Posterior cingulate gyrus (tissue), 11 donors: ENCODE measurements around the gene LRRC70.

Experiments
- DNase-seq, 10 donors: peaks; one replicate each; pipeline versions ENCODE4 v3.0.0 to v3.0.0-alpha.2; 2020 to 2021; ENCODE audit warnings: mixed read lengths in 3 of 10
- intact Hi-C: fragments of 100-400 bp; cut with DNase I; formaldehyde crosslinking; loops from one replicate; pipeline ENCODE4 v1.15.1; 2023

The LRRC70 gene

DNA sequence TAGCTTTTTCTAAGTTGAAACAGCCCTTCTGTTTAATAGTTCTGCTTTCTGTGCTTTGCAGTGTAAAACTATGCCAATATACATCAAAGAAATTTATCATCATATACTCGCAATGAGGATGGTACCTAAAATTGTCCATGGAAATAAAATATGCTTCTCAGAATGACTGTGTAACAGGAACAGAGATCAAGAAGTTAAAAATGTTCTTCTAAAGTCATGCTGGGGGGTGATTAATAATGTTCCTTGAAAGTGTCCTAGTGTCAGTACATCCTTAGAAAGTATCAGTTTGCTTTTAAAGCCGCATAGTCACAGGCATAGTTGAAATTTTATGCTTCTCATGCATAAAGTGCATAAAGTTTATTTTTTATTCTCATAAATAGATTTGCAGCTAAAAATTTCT lies 4.0 kb upstream of the LRRC70 start:
- no peak for DNase-seq

DNA sequence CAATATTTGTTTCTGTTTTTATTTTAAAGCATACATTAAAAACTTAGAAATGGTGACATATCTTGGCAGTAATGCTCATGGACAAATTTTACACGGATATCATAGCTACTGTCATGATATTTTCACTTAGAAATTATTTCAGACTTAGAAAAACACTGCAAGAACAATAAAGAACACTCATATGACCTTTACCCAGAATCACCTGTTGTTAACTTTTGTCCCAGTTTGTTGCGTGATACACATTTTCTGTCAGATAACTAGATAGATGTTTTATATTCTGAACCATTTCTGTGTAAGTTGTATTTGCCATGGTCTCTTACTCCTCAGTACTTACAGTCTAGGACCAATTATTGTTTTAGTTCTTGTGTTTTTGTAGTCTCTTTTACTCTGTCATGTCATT lies 3.6 kb upstream of the LRRC70 start:
- DNase-seq = no peak
- intact Hi-C loops = no loop called here

More for the DNA sequence above, 4.0 kb upstream of the LRRC70 start:
- intact Hi-C loops = no loop called here

- DNase-seq = no peak
- intact Hi-C loops = no loop called here
These were observed 3.1 kb upstream of the LRRC70 start for GRCh38 chr5:62575489-62575888.

- intact Hi-C loops = no loop called here
- DNase-seq = no peak
These were observed 1.9 kb upstream of the LRRC70 start for GRCh38 chr5:62576570-62577170.

DNA sequence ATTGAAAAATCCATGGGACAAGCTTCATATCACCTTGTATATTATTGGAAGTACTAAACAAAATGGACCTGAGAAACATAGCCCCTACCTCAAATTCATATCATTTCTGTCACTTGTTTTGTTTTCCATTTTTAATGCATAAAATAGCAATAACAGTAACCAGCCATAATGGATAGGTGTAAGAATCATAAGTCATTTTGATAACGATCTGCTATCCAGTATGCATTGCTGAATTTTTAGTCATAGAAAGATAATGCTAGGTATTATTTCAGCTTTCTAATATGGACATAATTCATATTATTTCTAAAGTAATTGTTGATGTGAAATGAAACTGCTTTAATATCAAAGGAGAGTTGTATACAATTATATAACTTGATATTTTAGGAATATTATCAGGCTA lies 1.1 kb upstream of the LRRC70 start:
- no peak for DNase-seq
- intact Hi-C loops = no loop called here

- intact Hi-C loops = no loop called here
- DNase-seq = no peak
These were observed 1.1 kb downstream of the LRRC70 start for GRCh38 chr5:62579761-62580160.

DNA sequence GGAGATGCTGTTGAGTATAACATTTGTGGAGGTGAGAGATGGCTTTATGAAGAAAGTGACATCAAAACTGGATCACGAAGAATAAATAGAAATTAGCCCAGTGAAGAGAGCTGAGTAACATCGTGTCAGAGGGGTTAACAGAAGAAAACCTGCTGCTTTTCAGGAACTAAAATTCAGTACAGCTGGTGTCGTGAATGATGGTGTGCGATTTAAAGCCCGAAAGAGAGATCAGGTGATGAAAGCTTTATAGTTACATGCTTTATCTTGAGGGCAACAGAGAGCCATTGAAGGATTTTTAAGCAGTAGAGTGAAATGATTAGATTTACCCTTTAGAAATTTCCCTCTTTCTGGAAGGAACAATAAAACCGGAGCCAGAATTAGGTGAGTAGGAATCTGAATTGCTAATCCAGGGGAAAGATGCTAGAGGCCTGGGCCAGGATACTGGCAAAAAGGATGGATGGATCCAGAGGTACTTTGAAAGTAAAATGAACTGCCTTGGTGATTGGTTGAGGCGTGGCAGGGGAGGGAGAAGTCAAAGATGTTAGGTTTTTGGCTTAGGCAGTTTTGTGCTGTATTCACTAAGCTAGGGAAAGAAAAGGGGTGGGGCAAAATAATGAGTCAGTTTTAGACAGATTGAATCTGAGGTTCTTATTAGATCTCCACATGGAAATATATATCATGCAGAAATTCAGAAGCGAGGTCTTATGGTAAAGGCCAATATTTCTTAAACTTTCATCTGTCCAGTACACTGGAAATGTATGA lies 3.4 kb downstream of the LRRC70 start:
- intact Hi-C loops = no loop called here
- DNase-seq = no peak

DNA sequence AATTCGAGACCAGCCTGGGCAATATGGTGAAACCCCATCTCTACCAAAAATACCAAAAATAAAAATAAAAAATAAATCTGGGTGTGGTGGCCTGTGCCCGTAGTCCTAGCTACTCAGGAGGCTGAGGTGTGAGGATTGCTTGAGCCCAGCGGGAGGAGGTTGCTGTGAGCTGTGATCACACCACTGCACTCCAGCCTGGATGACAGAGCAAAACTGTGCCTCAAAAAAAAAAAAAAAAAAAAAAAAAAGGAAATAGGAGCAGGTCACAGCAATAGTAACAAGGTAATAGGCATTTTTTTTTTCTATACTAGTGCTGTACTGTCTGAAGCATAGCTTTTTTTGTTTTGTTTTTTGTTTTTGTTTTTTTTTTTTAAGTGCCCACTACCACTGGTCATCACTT lies 5.8 kb downstream of the LRRC70 start:
- DNase-seq = no peak
- intact Hi-C loops = no loop called here

- DNase-seq = no peak
These were observed 6.7 kb downstream of the LRRC70 start for GRCh38 chr5:62585306-62585705.

GRCh38 chr5:62585751-62586150 lies 7.1 kb downstream of the LRRC70 start:
- DNase-seq = no peak
- intact Hi-C loops = no loop called here

More at GRCh38 chr5:62585306-62585705, 6.7 kb downstream of the LRRC70 start:
- intact Hi-C loops = no loop called here

GRCh38 chr5:62587737-62588136 lies 9.1 kb downstream of the LRRC70 start:
- DNase-seq = no peak
- intact Hi-C loops = no loop called here

- no peak for DNase-seq
- intact Hi-C loops = no loop called here
These were observed 10.0 kb downstream of the LRRC70 start for GRCh38 chr5:62588668-62589067.

GRCh38 chr5:62589504-62589903 lies 10.9 kb downstream of the LRRC70 start:
- DNase-seq = peak in 1 of 10 donors; percentile 24
- intact Hi-C loops = no loop called here

DNA sequence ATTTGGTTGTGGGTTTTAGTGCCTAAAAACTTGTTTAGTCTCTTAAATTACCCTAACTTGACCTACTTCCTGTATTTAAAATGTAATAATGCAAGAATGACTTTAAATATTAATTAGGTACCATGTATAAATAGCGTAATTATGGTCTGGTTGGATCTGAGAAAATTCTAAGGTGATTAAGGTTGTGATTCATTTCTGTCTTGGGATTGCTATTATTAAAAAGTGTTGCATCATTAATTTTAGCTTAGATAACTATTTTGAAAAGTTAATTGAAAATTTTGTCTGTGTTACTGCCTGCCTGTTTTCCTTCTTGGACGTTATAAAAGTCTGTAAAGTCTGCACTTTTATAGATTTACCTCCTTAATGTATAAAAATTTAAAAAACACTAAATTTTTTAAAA lies 11.8 kb downstream of the LRRC70 start:
- DNase-seq = no peak
- intact Hi-C loops = no loop called here

- DNase-seq = no peak
- intact Hi-C loops = no loop called here
These were observed 13.9 kb downstream of the LRRC70 start for GRCh38 chr5:62592558-62592957.

DNA sequence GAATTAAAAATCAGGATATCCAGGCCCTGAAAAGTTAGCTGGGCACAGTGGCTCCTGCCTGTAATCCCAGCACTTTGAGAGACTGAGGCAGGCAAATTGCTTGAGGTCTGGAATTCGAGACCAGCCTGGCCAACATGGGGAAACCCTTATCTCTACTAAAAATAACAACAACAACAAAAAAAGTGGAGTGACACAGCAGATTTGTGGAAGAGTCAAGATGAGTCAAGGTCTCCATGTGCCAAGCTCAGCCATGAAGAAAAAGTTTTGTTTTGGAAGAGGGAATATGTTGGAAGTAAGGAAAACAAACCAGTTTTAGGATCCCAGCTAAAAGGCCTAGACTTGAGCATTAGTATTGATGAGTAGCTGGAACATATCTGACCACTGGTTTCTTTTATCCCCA lies 14.7 kb downstream of the LRRC70 start:
- DNase-seq = no peak
- intact Hi-C loops = no loop called here

GRCh38 chr5:62594364-62594984 lies 15.9 kb downstream of the LRRC70 start:
- no peak for DNase-seq
- intact Hi-C loops = no loop called here

DNA sequence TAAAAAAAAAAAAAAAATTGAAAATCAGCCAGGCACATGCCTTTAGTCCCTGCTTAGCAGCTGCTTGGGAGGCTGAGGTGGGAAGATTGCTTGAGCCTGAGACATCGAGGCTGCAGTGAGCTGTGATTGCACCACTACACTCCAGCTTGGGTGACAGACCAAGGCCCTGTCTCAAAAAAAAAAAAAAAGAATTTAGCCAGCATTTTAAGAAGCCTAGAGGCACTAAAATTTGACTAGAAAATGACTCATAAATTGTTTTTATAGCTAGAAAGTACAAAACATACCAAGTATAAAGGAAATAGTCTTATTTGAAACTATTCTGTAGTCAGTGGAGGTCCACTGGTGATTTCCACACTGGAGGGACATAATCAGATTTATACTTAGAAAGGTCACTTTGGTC lies 17.5 kb downstream of the LRRC70 start:
- intact Hi-C loops = no loop called here
- DNase-seq = no peak

- DNase-seq = no peak
- intact Hi-C loops = no loop called here
These were observed 18.1 kb downstream of the LRRC70 start for GRCh38 chr5:62596691-62597090.

DNA sequence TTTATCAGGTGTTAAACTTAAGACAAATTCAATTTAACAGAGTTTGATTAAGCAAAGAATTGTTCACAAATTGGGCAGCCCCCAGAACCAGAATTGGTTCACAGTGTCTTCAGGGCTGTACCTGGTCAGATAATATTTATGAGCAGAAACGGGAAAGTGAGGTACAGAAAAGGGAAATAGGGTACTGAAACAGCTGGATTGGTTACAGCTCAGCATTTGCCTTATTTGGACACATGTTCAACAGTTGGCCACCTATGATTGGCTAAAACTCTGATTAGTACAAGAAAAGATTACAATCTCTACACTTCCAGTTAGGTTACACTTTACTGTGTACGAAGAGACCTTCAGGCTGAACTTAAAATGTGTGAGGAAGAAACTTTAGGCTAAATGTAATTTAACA lies 18.7 kb downstream of the LRRC70 start:
- intact Hi-C loops = no loop called here
- no peak for DNase-seq

DNA sequence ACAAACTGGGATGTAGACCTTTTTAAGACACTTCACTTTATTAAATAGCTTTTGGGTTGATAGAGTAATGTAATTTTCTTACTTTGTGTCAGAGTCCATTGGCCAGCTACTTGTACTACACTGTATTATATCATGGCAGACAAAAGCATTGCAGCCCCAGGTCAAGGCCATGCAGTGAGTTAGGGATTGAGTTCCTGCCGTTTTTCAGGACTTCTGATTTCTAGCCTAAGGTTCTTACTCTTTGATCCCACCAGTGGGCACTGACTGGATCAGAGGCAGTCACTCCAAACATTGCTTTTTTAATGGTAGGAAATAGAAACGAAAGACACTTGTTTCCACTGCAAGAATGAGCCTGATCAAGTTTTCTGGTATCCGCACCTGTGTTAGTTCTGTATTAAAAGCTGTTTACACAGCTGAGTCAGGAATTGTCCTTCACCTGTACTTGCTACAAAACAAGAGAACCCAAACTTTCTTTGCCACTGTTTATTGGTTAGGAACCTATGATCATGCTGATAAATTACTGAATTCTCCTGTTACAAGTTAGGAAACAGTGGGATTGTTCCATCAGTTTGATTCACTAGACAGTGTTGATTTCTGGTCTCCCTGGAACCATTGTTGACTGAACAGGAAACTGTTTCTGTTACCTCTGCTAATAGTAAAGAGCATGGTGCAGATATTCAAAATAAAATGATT lies 22.1 kb downstream of the LRRC70 start:
- no peak for DNase-seq
- intact Hi-C loops = no loop called here
